GM19438 (cell line): ENCODE results near the gene C13orf46.

Source experiments
- ATAC-seq: cut with Tn5 transposase; IDR thresholded peaks from one replicate; pipeline ENCODE4 v1.9.1; 2021; ENCODE audit warnings: low read depth; ENCODE audit not compliant: unreplicated experiment

C13orf46 gene

DNA sequence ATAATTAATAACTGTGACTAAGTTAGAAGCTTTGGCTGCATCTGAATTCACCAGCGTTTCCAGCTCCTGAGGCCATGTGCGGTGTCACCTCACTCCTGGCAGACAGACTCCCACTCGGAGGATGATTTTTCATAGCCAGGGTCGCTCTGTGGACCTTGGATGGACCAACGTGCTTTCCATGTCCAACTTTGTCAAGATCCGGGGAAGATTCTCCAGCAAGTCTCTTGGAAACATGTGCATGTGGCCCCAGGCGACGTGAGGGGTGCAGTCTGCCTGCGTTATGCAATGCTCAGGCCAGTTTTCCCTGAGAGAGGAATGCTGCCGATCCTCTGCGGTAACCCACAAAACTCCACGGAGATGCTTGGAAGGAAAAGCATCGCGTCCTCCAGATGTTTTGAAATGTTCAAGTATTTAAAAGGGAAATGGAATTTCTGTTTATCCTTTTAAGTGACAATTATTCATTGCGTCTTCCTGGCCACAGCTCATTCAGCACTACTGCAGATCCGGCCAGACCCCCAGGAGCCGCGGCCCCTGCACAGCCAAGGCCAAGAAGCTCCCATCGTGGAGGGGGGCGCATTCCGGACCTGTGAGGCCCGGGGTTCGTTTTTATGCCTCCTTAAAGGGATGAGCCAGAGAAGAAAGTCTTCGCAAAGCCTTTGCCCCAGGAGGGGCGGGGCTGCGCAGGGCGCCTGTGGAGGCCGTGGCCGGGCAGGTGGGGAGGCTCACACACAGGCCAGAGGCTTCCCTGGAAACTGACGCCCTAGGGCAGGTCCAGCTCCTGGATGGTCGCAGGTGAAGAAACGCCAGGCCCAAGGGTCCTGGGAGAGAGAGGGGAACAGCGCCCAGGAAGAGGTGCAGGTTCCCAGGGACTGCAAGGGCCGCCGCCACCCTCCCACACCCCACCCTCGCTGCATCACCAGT is 46.0 kb downstream of the C13orf46 start:
- ATAC-seq: no peak

DNA sequence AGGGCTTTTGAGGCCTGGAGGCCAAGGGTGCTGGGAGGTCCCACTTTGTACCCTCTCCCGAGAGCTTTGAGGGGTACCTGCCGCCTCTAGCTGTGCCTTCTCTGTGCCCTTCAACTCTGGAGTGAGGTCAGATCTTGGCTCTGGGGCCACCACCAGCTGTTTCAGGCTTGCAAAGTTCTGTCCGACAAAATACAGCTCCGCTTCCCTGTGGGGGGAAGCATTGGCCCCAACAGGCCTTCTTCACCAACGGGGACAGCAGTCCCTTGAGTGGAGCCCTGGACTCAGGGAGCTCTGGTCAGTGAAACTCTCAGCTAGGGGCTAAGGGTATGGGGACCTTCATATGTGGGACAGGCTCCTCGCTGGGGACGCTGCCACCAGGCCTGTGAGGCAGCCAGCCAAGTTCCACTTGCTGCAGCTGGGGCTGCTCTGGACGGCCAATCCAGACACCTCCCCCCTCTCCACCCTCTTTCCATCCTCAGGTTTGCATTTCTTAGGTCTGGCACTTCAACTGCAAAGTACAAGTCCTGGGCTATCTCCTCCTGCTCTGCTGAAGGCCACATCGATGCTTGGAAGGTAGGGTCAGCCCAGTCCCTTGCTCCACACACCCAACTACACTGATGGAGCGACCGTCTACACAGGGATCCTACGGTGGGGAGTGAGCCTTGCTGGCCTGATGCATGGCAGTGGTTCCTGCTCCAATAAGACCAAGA is 46.8 kb downstream of the C13orf46 start:
- no peak for ATAC-seq

DNA sequence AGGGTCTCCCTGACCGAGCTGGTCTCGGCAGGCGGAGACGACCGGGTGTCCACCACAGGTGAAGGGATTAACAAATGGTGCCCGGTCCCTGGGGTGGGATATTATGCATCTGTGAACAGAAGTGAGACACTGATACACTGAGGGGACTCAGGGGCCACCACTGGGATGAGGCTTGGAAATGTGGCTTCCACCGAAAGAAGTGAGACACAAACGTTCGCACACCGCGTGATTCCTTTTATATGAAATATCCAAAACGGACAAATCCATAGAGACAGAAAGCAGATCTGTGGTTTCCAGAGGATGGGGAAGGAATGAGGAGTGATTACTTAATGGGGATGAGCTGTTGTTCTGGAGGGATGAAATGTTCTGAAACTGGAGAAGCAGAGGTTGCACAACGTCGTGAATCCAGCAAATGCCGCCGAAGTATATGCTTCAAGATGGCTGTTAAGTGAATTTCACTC is 47.5 kb downstream of the C13orf46 start:
- ATAC-seq: no peak

DNA sequence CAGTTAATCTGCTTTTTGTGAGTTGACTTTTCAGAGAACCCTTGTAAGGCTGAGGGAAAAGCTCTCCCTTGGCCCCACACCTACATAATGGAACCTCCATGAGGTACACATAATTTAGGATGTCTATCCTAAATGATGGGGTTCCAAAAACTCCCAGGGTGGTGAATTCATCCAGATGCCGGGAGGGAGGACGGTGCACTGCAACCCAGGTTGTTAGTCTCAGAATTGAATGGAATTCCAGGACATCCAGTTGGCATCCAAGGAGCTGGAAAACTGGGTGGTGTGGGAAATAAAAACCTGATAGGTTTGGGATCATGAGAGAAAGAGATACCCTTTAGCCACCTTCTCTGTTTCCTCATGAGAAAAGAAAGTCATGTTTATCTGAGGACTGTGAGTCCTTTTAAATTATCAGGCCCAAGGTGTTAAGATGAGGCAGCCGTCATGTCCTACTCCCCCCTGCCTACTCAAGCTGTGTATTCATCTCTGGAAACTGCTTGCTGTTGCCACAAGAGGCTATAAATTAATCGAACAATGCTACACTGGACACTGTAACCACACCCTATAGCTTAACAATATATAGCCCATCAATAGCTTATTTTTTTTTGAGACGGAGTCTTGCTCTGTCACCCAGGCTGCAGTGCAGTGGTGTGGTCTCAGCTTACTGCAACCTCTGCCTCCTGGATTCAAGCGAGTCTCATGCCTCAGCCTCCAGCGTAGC is 49.5 kb downstream of the C13orf46 start:
- no peak for ATAC-seq

- ATAC-seq: no peak
Observed at GRCh38 chr13:113923376-113924063, 50.4 kb downstream of the C13orf46 start.

DNA sequence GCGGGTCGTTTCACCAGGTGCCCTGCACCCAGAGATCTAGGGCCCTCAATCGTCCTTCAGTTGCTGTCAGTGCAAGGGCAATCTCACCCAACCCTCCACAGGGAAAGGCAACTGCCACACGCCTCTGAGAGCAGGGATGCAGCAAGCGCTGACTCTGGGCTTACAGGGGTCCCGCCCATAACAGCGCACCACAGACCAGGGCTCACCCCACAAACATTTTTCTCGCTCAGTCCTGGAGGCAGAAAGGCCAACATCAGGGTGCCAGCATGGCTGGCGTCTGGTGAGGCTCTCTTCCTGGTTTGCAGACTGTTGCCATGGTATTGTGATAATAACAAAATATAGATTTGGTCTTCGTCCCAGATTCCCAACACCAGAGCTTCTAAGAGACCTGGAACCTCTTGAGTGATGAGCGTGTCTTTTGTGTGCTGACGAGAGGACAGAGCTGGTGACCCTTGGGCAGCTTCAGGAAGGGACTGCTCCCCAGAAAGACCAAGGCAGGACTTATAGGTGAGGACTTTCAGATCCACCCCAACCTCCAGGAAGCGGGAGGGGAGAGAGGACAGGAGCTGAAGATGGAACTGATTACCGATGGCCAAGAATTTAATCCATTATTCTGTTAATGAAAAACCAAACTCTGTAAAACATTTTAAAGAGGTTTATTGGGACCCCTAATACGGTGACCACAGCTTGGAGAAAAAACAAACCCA is 51.3 kb downstream of the C13orf46 start:
- ATAC-seq: no peak

- ATAC-seq: no peak
Observed at GRCh38 chr13:113921763-113922162, 52.1 kb downstream of the C13orf46 start.

DNA sequence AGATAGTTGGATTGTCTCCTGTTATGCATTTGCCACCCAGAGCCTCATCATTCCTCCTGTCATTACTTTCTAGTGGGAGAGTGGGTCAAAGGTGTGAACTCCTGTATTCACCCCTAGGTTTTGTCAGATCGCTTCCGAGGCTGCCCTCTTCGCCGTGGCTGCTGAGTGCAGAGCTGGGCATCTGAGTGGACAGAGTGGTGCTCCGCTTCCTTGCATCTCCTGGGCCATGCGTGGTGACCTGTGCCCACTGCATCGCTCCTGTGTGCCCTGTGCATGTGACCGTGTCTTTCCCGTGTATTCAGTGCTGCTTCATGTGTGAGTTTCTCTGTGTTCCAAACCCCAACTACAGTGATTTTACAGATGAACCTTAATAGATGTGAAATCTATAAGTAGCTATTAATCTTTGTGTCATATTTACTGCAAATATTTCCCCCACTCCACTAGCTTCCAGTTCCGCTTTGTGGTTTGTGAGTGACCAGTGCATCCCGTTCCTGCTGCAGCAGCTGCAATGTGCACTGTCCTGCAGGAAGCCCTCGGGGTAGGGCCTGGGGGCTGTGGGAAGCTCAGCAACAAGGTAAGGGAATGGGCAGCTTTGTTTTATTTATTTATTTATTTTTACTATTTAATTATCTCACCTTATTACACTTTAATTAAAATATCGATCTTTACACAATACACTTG is 53.1 kb downstream of the C13orf46 start:
- ATAC-seq: no peak

GRCh38 chr13:113919761-113920559 is 53.9 kb downstream of the C13orf46 start:
- no peak for ATAC-seq

DNA sequence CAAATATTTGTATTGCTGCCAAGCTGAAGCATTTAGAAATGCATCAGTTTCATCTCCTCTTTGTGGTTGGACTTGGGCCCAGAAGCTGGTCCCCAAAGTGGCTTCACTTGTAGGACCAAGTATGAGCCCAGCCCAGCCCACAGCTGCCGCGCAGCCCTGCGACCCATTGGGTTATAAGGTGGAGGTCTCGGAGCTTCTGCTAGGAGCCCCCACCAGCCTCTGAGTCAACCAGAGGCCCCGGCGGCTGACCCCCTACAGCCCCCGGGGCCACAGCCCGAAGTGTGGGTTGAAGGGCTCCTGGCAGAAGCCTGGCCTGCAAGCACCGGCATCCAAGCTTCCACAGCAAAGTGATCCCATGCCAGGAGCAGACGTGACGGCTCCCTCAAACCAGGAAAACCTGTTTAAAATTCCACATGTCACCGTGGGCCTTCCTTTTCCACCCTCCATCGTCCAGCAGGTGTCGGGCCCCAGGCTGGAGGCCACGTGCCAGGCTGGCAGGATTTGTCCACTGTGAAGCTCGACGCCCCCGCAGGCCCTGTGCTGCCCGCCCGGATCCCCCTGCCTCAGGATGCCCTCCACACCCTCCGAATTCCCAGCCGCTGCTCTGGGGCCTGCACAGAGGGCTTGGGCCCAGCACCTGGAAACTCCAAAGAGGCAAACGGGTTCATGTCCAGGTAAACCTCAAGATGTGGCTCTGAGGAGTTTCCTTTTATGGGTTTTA is 54.7 kb downstream of the C13orf46 start:
- ATAC-seq: no peak

GRCh38 chr13:113918580-113918979 is 55.3 kb downstream of the C13orf46 start:
- ATAC-seq: no peak

- ATAC-seq: no peak
Observed at GRCh38 chr13:113917594-113918371, 56.1 kb downstream of the C13orf46 start.

- ATAC-seq: no peak
Observed at GRCh38 chr13:113917096-113917495, 56.8 kb downstream of the C13orf46 start.

DNA sequence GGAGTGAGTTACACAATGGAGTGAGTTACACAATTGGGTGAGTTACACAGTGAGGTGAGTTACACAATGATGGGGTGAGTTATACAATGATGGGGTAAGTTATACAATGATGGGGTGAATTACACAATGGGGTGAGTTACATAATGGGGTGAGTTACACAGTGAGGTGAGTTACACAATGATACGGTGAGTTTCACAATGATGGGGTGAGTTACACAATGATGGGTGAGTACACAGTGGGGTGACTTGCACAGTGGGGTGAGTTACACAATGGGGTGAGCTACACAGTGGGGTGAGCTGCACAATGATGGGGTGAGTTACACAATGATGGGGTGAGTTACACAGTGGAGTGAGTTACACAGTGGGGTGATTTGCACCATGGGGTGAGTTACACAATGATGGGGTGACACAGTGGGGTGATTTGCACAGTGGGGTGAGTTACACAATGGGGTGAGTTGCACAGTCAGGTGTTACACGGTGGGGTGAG is 57.5 kb downstream of the C13orf46 start:
- no peak for ATAC-seq

GRCh38 chr13:113915786-113916329 is 58.0 kb downstream of the C13orf46 start:
- ATAC-seq: no peak

- no peak for ATAC-seq
Observed at GRCh38 chr13:113915012-113915763, 58.7 kb downstream of the C13orf46 start.
